HCT116 (cell line): ENCODE data around the gene PLOD1. TPM values are rescaled to one million over a fixed set of nuclear protein-coding genes. Genes with fewer than 3 reads are reported as not detected.

ENCODE experiments used
- ATAC-seq: fragments of 200-7000 bp; cut with Tn5 transposase; 2 replicates; pipeline ENCODE4 v1.9.1; 2020; ENCODE audit warnings: mild to moderate bottlenecking, moderate library complexity
- BruUV-seq: library from RNA; stranded (reverse); fragments of 400-500 nt; replicated peaks from 2 replicates; lab custom pipeline; 2021; lab: Mats Ljungman, UMichigan
- CTCF ChIA-PET: fragments of 300-600 bp; sonication (Branson Sonifier 250); formaldehyde crosslinking; loops from one replicate; lab custom pipeline; 2021; ENCODE audit warnings: antibody characterized with exemption; lab: Charles Lee
- POLR2A ChIA-PET: fragments of 300-600, 350-600 bp; sonication (Branson Sonifier 250); formaldehyde crosslinking; loops from one replicate; lab custom pipeline; 2021; ENCODE audit warnings: antibody characterized with exemption; lab: Charles Lee
- RAD21 ChIA-PET, 2 experiments: fragments of 300-600 bp; sonication (Branson Sonifier 250); formaldehyde crosslinking; loops; one replicate each; lab custom pipeline; 2023; ENCODE audit warnings: low total read pairs in 2 of 2; ENCODE audit not compliant: uncharacterized antibody in 2 of 2, unreplicated experiment in 2 of 2, low non-redundant PET in 1 of 2; lab: Charles Lee
- DNase-seq: peaks from one replicate; pipeline ENCODE4 v3.0.0-alpha.2; 2010; ENCODE audit warnings: low read depth, low spot score
- H2AFZ ChIP-seq: fragments of 200-600 bp; shearing (Covaris generic), sonication (generic); 2 replicates; pipeline ENCODE4 v1.6.1; 2017; ENCODE audit warnings: low read depth, mixed run types, mixed read lengths, antibody characterized with exemption, low read length; ENCODE audit not compliant: poor library complexity, severe bottlenecking
- H3K27ac ChIP-seq: 2 replicates; pipeline ENCODE4 v1.5.1; 2012; ENCODE audit warnings: low read depth, low read length
- H3K27me3 ChIP-seq: fragments of 200-600 bp; sonication (generic); 2 replicates; pipeline ENCODE4 v1.6.1; 2016; ENCODE audit warnings: mixed run types, low read length, mixed read lengths; ENCODE audit not compliant: insufficient read depth
- H3K36me3 ChIP-seq, 2 experiments: fragments of 200-500 bp in 1 of 2; fragments of 200-600 bp in 1 of 2; sonication (Bioruptor generic) in 1 of 2; sonication (generic) in 1 of 2; 2 replicates each; pipeline versions ENCODE4 v1.5.1 to v1.6.1; 2014 to 2016; ENCODE audit warnings: low read length in 2 of 2, inconsistent platforms in 1 of 2, mixed read lengths in 1 of 2, mixed run types in 1 of 2; ENCODE audit not compliant: insufficient read depth in 2 of 2, control insufficient read depth in 1 of 2
- H3K4me1 ChIP-seq, 2 experiments: fragments of 200-600 bp in 1 of 2; sonication (generic) in 1 of 2; 2 replicates each; pipeline versions ENCODE4 v1.5.1 to v1.6.1; 2012 to 2017; ENCODE audit warnings: low read length in 2 of 2, inconsistent platforms in 1 of 2, mild to moderate bottlenecking in 1 of 2, mixed read lengths in 1 of 2, mixed run types in 1 of 2, moderate library complexity in 1 of 2; ENCODE audit not compliant: insufficient read depth in 2 of 2, control insufficient read depth in 1 of 2
- H3K4me2 ChIP-seq: fragments of 200-600 bp; sonication (generic); 2 replicates; pipeline ENCODE4 v1.6.1; 2017; ENCODE audit warnings: mixed run types, low read length, mixed read lengths
- H3K4me3 ChIP-seq, 2 experiments: fragments of 200-600 bp in 1 of 2; sonication (generic) in 1 of 2; replicated peaks in 1 of 2; 2 replicates each; pipeline ENCODE4 v1.5.1; 2011 to 2016; ENCODE audit warnings: low read length in 2 of 2, control low read depth in 1 of 2, low read depth in 1 of 2, mild to moderate bottlenecking in 1 of 2, mixed read lengths in 1 of 2, mixed run types in 1 of 2
- H3K79me2 ChIP-seq: fragments of 200-600 bp; sonication (generic); 2 replicates; pipeline ENCODE4 v1.6.1; 2017; ENCODE audit warnings: mild to moderate bottlenecking, mixed run types, low read length, moderate library complexity, mixed read lengths; ENCODE audit not compliant: insufficient read depth
- H3K9ac ChIP-seq: fragments of 200-600 bp; sonication (generic); 2 replicates; pipeline ENCODE4 v1.6.1; 2016; ENCODE audit warnings: low read length, mixed read lengths
- H3K9me2 ChIP-seq: fragments of 200-600 bp; sonication (generic), shearing (Covaris generic); 2 replicates; pipeline ENCODE4 v1.6.1; 2017; ENCODE audit warnings: mixed run types, mild to moderate bottlenecking, moderate library complexity; ENCODE audit not compliant: insufficient read depth
- H3K9me3 ChIP-seq, 2 experiments: fragments of 200-500 bp in 1 of 2; fragments of 200-600 bp in 1 of 2; sonication (Bioruptor generic) in 1 of 2; sonication (generic) in 1 of 2; 2 replicates each; pipeline ENCODE4 v1.6.1; 2014 to 2017; ENCODE audit warnings: low read length in 2 of 2, mixed read lengths in 2 of 2, inconsistent platforms in 1 of 2, low read depth in 1 of 2, mild to moderate bottlenecking in 1 of 2, mixed run types in 1 of 2, moderate library complexity in 1 of 2; ENCODE audit not compliant: control insufficient read depth in 1 of 2, insufficient read depth in 1 of 2
- H4K20me1 ChIP-seq: fragments of 200-600 bp; sonication (generic), shearing (Covaris generic); 2 replicates; pipeline ENCODE4 v1.6.1; 2017; ENCODE audit warnings: mixed run types, mild to moderate bottlenecking, moderate library complexity; ENCODE audit not compliant: insufficient read depth
- ATF3 ChIP-seq: IDR thresholded peaks from 2 replicates; pipeline ENCODE4 v1.6.1; 2012
- CEBPB ChIP-seq: IDR thresholded peaks from 2 replicates; pipeline ENCODE4 v1.6.1; 2012; ENCODE audit warnings: low read depth
- MAX ChIP-seq: IDR thresholded peaks from 2 replicates; pipeline ENCODE4 v1.6.1; 2012
- POLR2A ChIP-seq: IDR thresholded peaks from 2 replicates; pipeline ENCODE4 v1.7.0; 2011; ENCODE audit warnings: borderline replicate concordance; ENCODE audit not compliant: insufficient read depth, insufficient read length; ENCODE audit errors: extremely low read depth
- RAD21 ChIP-seq: IDR thresholded peaks from 2 replicates; pipeline ENCODE4 v1.6.1; 2012; ENCODE audit warnings: low read depth, mild to moderate bottlenecking
- REST ChIP-seq: IDR thresholded peaks from 2 replicates; pipeline ENCODE4 v1.6.1; 2012; ENCODE audit warnings: low read depth
- SIN3A ChIP-seq: IDR thresholded peaks from 2 replicates; pipeline ENCODE4 v1.6.1; 2012; ENCODE audit warnings: low read depth
- YY1 ChIP-seq: IDR thresholded peaks from 2 replicates; pipeline ENCODE4 v1.6.1; 2011; ENCODE audit warnings: low read length, low read depth, moderate library complexity, mild to moderate bottlenecking; ENCODE audit not compliant: insufficient replicate concordance; ENCODE audit errors: extremely low read depth
- ZBTB33 ChIP-seq: IDR thresholded peaks from 2 replicates; pipeline ENCODE4 v1.6.1; 2011; ENCODE audit warnings: mild to moderate bottlenecking, low read length, moderate library complexity; ENCODE audit not compliant: insufficient replicate concordance; ENCODE audit errors: extremely low read depth
- ZFX ChIP-seq: fragments of 450-650 bp; IDR thresholded peaks from 2 replicates; pipeline ENCODE4 v1.6.1; 2017
- intact Hi-C: fragments of 100-400 bp; cut with micrococcal nuclease; formaldehyde crosslinking; loops from 2 replicates; pipeline ENCODE4 v1.10.0; 2022
- total RNA-seq: library from RNA; stranded (reverse); gene quantifications from one replicate; pipeline ENCODE4 v1.2.1, GENCODE V29; 2021; ENCODE audit not compliant: unreplicated experiment

PLOD1 gene
- total RNA-seq, 1 experiment from 2014 or later = 175 TPM

GRCh38 chr1:11998636-11999035 is 64.1 kb downstream of the PLOD1 start:
- no peaks in the 10 kb centered on the region for H4K20me1 ChIP-seq
- no peak overlapping the region for H2AFZ ChIP-seq
- H3K27me3 ChIP-seq = no peaks in the 10 kb centered on the region
- ChIA-PET CTCF (no interaction called here), POLR2A (interaction anchor here (0.6 kb wide), 1 partner anchor 18 kb away, joined by 3 read pairs; no protein-coding TSS in a partner anchor), RAD21 (no interaction called here)
- peaks cover 36 to 63% of the 10 kb centered on the region in 2 experiments for H3K36me3 ChIP-seq
- no peaks in the 10 kb centered on the region for H3K9me3 ChIP-seq
- H3K4me2 ChIP-seq = no peak overlapping the region
- H3K79me2 ChIP-seq = no peaks in the 10 kb centered on the region
- no peak for DNase-seq
- TF ChIP-seq SIN3A = no peak
- TF ChIP-seq ZFX = no peak
- TF ChIP-seq MAX = no peak
- TF ChIP-seq REST = no peak
- TF ChIP-seq POLR2A = no peak
- no peak for TF ChIP-seq YY1
- TF ChIP-seq ZBTB33 = no peak
- TF ChIP-seq ATF3 = no peak
- no peak for TF ChIP-seq RAD21
- no peak for TF ChIP-seq CEBPB
- TF ChIP-seq, all 23 proteins: peak for 0
- Histone ChIP-seq H3K4me3 (no peak overlapping the region), H3K27ac (no peak overlapping the region), H3K4me1 (peaks cover 0 to 14% of the 10 kb centered on the region in 2 experiments; a peak in 2 of 4 replicates), H3K9ac (no peak overlapping the region), H3K9me2 (no peaks in the 10 kb centered on the region)
- BruUV-seq = no TSS peak
- intact Hi-C loops = no loop called here
- ATAC-seq = no peak
